Medulla oblongata (tissue), 1 donor: ENCODE measurements around the gene MCC.

Experiments
- DNase-seq: peaks from one replicate; pipeline ENCODE4 v3.0.0-alpha.2; 2015; ENCODE audit errors: extremely low spot score

MCC gene

DNA sequence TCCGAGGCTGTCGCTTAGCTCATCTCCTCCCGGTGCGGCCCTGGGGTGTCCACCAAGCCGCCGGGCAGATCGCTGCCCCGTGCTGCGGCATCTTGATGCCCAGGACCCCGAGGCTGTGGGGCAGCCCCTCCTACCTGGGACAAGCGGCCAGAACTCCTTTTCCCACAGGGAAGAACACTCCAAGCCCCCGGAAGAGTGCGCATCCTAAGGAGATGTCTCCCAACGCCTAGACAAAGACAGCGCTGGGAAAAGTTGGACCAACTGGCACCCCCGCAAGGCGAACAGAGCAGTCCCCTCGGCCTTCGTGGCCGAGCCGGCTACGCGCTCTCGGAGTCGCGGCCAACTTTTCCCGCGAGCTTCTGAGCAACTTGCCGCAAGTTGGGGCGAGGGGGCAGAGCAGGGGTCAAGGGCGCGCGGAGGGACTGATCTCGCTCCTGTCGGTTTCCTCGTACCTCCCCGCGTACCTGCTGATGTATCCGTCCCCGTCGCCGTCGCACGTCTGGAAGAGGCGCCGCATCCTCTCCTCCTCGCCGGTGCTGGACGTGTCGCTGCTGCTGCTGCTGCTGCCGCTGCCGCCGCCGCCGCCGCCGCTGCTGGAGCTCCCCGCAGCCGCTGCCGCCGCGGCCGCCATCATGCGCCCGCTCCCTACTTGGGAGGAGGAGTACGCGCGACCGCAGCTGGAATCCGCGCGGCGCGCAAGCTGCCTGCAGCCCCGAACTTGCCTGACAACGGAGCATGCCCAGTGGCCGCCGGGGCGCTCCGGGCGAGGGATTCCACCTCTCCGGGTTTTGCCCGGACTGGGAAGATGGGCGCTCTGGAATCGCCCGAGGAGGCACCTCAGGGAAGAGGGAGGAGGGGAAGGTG is at the start of gene MCC:
Gene MCC (minus strand): TSS at position 673 of the 864 bp plus-strand sequence.
- DNase-seq: peak; percentile 30

- DNase-seq: no peak
Measured at GRCh38 chr5:113531481-113532159, 43.4 kb upstream of the MCC start.

DNA sequence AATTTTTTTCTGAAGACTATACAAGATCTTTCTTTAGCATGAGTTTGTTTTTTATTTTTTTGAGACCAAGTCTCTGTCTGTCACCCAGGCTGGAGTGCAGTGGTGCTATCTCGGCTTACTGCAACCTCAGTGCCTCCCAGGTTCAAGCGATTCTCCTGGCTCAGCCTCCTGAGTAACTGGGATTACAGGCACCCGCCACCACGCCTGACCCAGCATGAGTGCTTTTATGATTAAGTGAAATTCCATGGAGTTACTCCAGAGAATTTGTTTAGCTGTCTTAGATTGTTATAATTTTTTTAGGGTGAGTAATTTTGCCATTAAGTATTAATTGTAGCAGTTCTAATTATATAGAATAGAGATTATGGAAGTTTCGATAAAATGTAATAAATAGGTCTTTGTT is 39.5 kb upstream of the MCC start:
- no peak for DNase-seq

GRCh38 chr5:113526421-113526820 is 38.2 kb upstream of the MCC start:
- no peak for DNase-seq

- DNase-seq: peak; percentile 55
Measured at GRCh38 chr5:113524927-113525326, 36.7 kb upstream of the MCC start.

GRCh38 chr5:113523168-113523567 is 34.9 kb upstream of the MCC start:
- DNase-seq: no peak

- no peak for DNase-seq
Measured at GRCh38 chr5:113520899-113521298, 32.6 kb upstream of the MCC start.

- DNase-seq: no peak
Measured at GRCh38 chr5:113520429-113520828, 32.2 kb upstream of the MCC start.

- no peak for DNase-seq
Measured at GRCh38 chr5:113519412-113519811, 31.2 kb upstream of the MCC start.

DNA sequence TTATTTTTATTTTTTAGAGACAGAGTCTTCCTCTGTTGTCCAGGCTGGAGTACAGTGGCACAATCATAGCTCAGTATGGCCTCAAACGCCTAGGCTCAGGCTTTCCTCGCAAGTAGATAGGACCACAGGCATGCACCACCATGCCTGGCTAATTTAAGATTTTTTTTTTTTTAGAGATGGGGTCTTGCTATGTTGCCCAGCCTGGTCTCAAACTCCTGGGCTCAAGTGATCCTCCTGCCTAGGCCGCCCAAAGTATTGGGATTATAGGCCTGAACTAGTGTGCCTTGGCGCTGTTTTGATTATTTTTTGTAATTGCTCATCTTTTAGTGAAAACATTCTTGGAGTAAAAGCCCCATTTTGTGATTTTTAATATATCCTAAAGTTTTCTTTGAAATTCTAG is 30.6 kb upstream of the MCC start:
- DNase-seq: no peak

- DNase-seq: peak; percentile 34
Measured at GRCh38 chr5:113514289-113514635, 26.0 kb upstream of the MCC start.

DNA sequence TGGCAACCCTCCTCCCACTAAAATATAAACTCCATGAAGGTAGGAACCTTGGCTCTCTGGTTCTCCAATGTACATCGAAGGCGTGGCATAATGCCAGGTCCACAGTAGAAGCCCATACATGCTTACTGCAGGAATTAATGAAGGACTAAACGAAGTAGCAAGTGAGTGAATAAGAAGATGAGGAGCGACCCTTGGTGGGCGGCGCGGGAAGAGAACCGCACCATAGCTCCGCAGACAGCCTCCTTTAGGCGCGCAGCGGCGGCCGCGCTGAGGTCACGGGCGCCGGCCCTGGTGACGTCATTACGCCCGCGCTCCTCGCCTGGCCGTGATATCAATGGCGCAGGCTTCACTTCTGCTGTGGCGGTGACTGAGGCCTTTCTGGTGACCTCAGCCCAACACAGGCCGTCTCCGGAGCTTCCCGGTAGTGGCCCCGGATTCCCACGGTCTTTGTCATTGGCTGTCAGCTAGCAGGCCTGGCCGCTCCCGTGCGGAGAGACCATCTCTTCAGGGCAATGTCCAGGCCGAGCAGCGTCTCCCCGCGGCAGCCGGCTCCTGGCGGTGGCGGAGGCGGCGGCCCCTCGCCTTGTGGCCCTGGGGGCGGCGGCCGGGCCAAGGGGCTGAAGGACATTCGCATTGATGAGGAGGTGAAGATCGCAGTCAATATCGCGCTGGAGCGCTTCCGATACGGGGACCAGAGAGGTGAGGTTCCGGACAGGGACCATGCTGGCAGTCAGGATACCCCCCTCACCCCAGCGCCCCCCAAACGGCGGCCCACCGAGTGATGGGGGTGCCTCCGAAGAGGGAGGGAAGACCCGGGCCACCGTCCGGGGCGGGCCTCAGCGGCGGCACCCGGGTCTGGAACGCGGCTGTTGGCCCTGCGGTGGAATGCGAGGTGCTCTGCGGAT is 25.4 kb upstream of the MCC start, which contains the start of gene YTHDC2:
Gene YTHDC2 (plus strand): TSS at position 311 of the 905 bp plus-strand sequence. CDS start 202 bp downstream, at position 513.
- DNase-seq: peak; percentile 84

DNA sequence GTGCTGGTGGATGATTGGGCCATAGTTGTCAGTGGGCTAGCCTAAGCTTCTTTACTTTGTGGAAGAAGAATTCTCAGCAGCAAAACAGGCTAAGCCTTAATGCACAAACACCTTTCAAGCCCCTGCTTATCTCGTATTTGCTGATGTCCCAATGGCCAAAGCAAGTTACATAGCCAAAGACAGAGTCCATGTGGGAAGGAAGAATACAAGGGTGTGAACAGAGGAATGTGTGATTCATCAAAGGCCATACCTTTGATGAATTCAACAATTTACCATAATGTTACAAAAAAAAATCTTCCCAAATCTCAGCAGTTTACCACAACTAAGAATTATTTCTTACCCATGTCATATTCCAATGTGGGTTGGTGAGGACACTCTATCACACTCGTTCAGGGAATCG is 24.1 kb upstream of the MCC start:
- no peak for DNase-seq

GRCh38 chr5:113510836-113511451 is 22.7 kb upstream of the MCC start:
- DNase-seq: no peak

GRCh38 chr5:113508756-113509155 is 20.5 kb upstream of the MCC start:
- DNase-seq: no peak

GRCh38 chr5:113507601-113508000 is 19.3 kb upstream of the MCC start:
- no peak for DNase-seq

GRCh38 chr5:113505181-113505580 is 16.9 kb upstream of the MCC start:
- no peak for DNase-seq

DNA sequence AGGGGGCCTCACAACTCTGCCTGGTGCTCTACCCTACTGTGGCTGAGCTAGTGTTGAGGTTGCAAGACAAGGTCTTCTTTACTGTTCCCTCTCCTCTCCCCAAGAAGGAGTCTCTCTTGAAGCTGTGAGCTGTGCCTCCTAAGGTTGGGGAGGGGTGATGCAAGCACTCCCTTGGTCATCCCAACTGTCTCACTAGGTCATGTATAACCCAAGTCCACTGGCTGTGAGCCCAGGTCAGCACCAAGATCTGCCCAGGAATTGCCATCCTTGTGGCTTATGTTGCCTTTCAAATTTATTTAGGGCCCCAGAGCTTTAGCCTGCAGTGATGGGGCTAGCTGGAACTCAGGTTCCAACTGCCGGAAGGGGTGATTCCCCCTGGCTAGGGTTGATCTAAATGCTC is 14.9 kb upstream of the MCC start:
- no peak for DNase-seq

DNA sequence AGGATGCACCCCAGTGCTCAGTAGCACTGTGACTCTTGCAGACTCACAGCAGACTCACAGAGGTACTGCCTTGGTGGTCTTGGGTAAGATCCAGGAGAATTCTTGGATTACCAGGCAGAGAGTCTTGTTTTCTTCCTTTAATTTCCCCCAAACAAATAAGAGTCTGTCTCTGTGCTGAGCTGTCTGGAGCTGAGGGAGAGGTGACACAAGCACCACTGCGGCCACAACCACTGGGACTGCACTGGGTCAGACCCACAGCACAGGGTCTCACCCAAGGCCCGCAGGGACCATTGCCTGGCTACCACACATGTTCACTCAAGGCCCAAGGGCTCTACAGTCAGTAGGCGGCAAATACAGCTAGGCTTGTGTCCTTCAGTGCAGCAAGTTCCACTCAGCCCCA is 13.8 kb upstream of the MCC start:
- no peak for DNase-seq

DNA sequence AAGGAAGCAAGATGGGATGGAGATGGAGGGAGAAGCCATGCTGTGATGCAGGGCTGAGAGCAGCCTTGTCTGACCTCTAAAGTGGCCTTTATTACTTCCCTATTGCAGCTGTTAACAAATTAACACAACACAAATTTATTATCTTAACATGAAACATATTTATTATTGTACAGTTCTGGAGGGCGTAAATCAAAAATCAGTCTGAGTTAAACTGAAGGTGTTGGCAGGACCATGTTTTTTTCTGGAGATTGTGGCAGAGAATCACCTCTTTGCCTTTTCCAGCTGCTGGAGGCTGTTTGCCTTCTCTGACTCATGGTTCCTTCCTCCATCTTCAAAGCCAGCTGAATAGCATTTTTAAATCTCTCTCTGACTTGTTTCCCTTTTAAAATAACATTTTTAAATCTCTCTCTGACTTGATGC is 7.2 kb upstream of the MCC start:
- no peak for DNase-seq

DNA sequence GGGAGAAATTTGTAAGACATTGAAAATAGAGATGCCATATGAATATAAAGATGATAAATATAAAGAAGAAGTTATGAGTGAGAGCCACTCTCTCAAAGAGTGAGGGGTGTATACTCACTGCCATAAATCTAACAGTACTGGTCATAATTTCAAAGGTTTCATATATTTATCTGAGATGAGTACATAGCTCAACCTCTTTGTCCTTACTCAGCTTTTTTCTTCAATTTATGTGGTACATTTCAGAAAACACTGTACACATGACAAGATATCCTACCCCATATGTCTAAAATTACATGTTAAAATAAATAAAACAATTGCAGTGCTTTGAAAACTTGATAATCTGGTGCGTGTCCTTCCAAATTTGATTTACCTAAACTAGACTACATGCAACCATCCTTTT is 5.2 kb upstream of the MCC start:
- DNase-seq: no peak

DNA sequence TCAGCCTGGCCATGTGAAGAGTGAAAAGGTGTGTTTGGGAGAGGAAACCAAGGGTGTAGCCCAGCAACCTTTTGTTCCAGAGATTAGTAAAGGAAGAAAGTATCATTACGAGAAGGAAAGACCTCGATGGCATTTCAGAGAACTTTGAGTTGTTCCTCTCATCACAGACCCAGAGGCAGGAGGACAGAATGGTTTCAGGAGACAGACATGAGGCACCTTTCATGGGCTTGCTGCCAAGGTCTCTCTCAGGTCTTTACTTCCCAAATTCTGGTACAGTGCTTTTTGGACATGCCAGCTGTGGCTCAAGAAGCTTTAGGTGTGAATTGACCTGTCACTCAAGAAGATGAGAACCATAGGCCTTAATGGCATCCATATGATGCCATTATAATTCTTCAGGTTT is 2.8 kb upstream of the MCC start:
- DNase-seq: no peak
